Right cardiac atrium (tissue), 5 donors: ENCODE results near the gene C1QTNF3. TPM values are rescaled to one million over a fixed set of nuclear protein-coding genes. Genes with fewer than 3 reads are reported as not detected.
"Not testable (repeated sequence)": the region's sequence is repeated elsewhere in the genome, so short reads cannot be mapped to it uniquely, and the experiment has no call there.

Source experiments
- ATAC-seq, 2 donors: fragments of 200-7000 bp; cut with Tn5 transposase; one replicate each; pipeline versions ENCODE4 v1.8.0 to v1.9.1; 2020; ENCODE audit warnings: moderate library complexity in 2 of 2, mild to moderate bottlenecking in 1 of 2
- DNase-seq, 3 donors: peaks; one replicate each; pipeline ENCODE4 v3.0.0-alpha.2; 2020
- H3K27ac ChIP-seq: one replicate; pipeline ENCODE4 v1.5.1; 2013; ENCODE audit warnings: mild to moderate bottlenecking, low read length, control low read depth, moderate library complexity
- H3K27me3 ChIP-seq: one replicate; pipeline ENCODE4 v1.6.1; 2013; ENCODE audit not compliant: control insufficient read depth, insufficient read depth
- H3K4me1 ChIP-seq: one replicate; pipeline ENCODE4 v1.6.1; 2013; ENCODE audit warnings: low read length; ENCODE audit not compliant: control insufficient read depth, insufficient read depth
- H3K4me3 ChIP-seq: one replicate; pipeline ENCODE4 v1.5.1; 2013; ENCODE audit warnings: low read length, control low read depth
- H3K9me3 ChIP-seq: one replicate; pipeline ENCODE4 v1.6.1; 2013; ENCODE audit warnings: low read length; ENCODE audit not compliant: control insufficient read depth
- WGBS: extraction: QIAGEN DNeasy Blood & Tissue Kit; methylation state at CpG from one replicate; pipeline ENCODE4 v1.1.7; 2013; 5-methylcytosine and 5-hydroxymethylcytosine counted together
- intact Hi-C, 4 donors: fragments of 100-400 bp; cut with DNase I; formaldehyde crosslinking; loops; one replicate each; pipeline versions ENCODE4 v1.11.0 to v1.14.0; 2022 to 2023
- polyA plus RNA-seq: library from polyadenylated mRNA; stranded (reverse); fragments of 200-250 nt; gene quantifications from one replicate; pipeline ENCODE4 v1.2.3, GENCODE V29; 2013
- total RNA-seq, 4 donors: library from RNA; stranded (reverse); fragmentation: NEBNext Ultra II Directional; extraction: Animal tissue kit (Norgen Biotek cat#: 25700); gene quantifications; one replicate each; pipeline ENCODE4 v1.2.1, GENCODE V29; 2021
- donor health status: healthy with polysubstance abuse.
- donor health status: DM: no; HTN: yes; CAD: no.
- donor health status: DM: no; HTN: no; CAD: no.
- donor health status: DM: no; HTN: yes; CAD: no; lungs with severe emphysema.
- donor health status: DM: yes; HTN: yes; CAD: no.

C1QTNF3 gene
- total and polyA plus RNA-seq, 5 donors: 1.5 to 4.3 (median 2.5) TPM

DNA sequence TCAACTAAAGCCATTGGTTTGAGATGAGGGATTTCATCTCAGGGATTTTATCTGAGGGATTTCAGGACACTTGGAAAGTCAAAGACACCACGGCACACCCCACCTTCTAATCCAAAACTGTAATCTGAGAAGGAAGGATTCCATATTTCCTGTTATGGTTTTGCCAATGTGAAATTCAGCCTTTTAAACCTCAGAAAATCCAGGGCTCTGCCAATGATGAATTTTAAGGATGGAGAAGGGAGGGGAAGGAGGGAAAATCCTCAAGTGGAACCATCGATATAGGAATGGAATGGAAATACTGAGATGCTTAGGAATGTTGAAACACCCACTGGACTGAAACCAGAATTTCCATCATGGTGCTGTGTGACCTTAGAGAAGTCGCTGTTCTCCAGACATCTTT is 5.3 kb downstream of the C1QTNF3 start:
- Histone ChIP-seq H3K27me3 (no peaks in the 10 kb centered on the region), H3K9me3 (no peaks in the 10 kb centered on the region), H3K4me1 (peaks cover 1% of the 10 kb centered on the region), H3K27ac (no peak overlapping the region), H3K4me3 (no peak overlapping the region)
- no peak for DNase-seq
- no peak for ATAC-seq
- intact Hi-C loops: no loop called here
- 73% methylated on average over 3 of the region's 3 CpGs for WGBS

DNA sequence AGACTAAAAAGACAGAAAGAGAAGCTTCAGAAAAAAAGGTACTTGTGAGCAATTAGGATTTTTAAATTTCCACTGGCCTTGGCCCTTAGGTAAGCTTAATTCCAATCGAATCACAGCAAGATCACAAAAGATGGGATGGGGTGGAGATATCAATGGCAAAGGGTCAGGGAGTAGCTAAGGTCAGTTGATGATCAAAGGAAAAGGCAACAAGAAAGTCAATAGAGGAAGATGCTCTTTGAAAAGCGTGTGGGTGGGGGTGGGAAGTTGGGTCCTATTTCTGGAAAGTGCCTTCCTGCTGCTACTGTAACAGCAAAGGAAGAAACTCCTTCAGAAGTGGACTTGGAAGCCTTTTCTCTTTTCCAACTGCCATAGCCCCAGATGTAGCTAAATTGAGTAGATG is 7.3 kb downstream of the C1QTNF3 start:
- Histone ChIP-seq H3K4me3 (no peak overlapping the region), H3K27me3 (no peaks in the 10 kb centered on the region), H3K4me1 (no peaks in the 10 kb centered on the region), H3K9me3 (no peaks in the 10 kb centered on the region), H3K27ac (no peak overlapping the region)
- intact Hi-C loops: no loop called here
- ATAC-seq (no peak), DNase-seq (no peak)
- 67% methylated on average over 2 of the region's 2 CpGs for WGBS

DNA sequence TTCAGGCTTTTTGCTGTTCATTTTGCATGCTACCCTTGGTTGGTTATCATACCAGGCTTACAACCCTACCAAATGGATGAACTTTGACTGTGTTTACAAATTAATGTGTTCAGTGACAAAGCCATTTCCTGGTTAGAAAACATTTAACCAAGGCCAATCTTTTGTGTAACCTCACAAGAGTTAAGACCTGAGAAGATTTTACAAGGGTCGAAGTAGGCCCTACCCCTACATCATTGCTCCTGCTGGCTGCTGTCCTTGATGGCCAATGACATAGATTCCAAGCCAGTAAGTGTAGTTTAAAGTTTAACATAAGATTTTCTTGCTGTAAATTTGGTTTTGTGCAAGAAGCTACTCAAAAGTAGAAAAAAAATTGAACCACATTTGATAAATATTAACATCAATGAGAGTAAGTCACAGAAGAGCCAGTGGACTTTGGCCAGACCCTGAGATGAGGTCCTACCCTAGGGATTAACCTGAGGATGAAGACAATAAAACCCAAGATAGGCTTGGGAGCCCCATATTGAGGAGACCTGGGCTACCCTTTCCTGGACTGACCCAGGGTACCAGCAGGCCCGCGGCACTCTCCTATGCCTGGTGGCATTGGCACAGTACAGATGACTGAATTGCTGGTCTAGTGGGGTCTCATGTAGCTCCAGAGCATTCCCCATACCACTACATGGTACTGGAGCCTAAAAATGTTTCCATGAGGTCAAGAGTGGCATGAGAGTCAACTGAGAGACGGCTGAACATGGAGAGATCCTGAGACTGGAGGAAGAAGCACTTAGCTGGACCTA is 8.3 kb downstream of the C1QTNF3 start:
- ATAC-seq (peak in 1 of 2 donors; percentile 33), DNase-seq (no peak)
- intact Hi-C loops: no loop called here
- 97% methylated on average over 4 of the region's 4 CpGs for WGBS
- Histone ChIP-seq H3K27me3 (no peaks in the 10 kb centered on the region), H3K9me3 (no peaks in the 10 kb centered on the region), H3K4me1 (no peaks in the 10 kb centered on the region), H3K4me3 (no peak overlapping the region), H3K27ac (no peak overlapping the region)

DNA sequence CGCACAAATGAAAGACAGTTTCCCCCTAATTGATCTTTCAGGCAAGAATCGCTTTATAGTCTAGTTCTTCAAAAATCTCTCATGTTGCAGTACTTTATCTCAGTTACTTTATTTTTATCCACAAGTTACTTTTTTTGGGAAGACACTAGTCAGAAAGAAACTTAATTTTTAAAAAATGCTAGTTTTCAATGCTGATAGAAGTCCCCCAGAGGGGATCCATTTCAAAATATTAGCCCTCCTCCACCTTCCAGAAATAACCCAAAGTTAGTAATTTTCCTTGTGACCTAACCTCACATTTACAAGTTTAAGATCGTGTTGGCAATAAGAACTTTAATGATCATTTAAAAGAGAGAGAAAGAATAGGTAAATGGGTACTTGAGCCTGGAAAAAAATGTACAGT is 11.0 kb downstream of the C1QTNF3 start:
- H3K27me3 ChIP-seq: no peaks in the 10 kb centered on the region
- H3K9me3 ChIP-seq: no peaks in the 10 kb centered on the region
- WGBS: 81% methylated on average over 3 of the region's 3 CpGs
- ATAC-seq (no peak), DNase-seq (no peak)
- H3K4me1 ChIP-seq: no peaks in the 10 kb centered on the region
- intact Hi-C loops: no loop called here
- H3K27ac ChIP-seq: no peak overlapping the region
- no peak overlapping the region for H3K4me3 ChIP-seq

DNA sequence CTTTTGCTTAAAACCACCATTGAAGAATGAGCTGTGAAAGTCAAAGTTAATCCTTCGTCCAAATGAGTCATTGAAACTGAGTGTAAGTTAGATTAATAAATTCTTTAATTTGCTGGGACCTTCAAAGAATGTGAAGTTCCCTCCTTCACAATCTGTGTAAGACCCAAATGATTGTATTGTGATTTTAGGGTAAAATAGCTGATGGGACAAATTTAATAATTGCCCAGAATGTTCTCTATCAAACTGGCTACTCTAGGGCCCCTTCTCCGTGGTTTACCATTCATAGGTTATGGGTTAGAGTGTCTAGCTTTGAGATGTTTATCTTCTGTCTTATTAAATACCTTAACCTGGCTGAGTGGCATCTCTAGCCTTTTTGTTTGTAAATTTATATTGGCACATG is 11.9 kb downstream of the C1QTNF3 start:
- Histone ChIP-seq H3K27ac (no peak overlapping the region), H3K4me1 (no peaks in the 10 kb centered on the region), H3K9me3 (no peaks in the 10 kb centered on the region), H3K4me3 (no peak overlapping the region), H3K27me3 (no peaks in the 10 kb centered on the region)
- WGBS: 88% methylated on average over 2 of the region's 2 CpGs
- intact Hi-C loops: no loop called here
- no peak for DNase-seq
- ATAC-seq: no peak

DNA sequence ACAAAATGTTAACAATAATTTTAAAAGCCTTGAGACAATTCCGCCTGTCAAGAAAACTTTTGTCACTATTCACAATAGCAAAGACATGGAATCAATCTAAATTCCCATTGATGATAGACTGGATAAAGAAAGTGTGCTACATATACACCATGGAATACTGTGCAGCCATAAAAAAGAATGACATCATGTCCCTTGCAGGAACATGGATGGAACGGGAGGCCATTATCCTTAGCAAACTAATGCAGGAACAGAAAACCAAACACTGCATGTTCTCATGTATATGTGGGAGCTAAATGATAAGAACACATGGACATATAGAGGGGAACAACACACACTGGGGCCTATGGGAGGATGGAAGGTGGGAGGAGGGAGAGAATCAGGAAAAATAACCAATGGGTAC is 12.4 kb downstream of the C1QTNF3 start:
- WGBS: 95% methylated on average over 2 of the region's 2 CpGs
- H3K27me3 ChIP-seq, H3K4me1 ChIP-seq, DNase-seq, H3K9me3 ChIP-seq, H3K27ac ChIP-seq, ATAC-seq, H3K4me3 ChIP-seq, intact Hi-C loops: not testable (repeated sequence)

DNA sequence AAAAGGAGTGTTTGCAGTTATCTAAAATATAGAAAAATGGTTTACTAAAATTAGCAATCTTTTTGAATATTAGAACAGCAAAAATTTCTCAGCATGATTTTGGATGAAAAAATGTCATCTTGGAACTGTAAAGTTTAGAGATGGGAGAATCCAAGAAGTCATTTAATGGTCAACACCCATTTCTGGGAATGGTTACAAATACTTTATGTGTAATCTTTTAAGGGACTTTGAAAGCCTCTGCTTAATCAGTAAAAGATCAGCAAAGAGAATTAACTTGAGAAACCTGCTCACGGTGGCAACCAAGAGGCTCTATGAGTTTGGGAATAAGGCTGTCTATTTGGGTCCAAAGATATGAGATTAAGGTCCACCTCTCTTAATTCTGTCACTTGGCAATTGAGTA is 13.0 kb downstream of the C1QTNF3 start:
- WGBS: 74% methylated on average over 1 of the region's 1 CpG
- Histone ChIP-seq H3K4me1 (no peaks in the 10 kb centered on the region), H3K4me3 (no peak overlapping the region), H3K27ac (no peak overlapping the region), H3K9me3 (no peaks in the 10 kb centered on the region), H3K27me3 (no peaks in the 10 kb centered on the region)
- no peak for DNase-seq
- intact Hi-C loops: no loop called here
- ATAC-seq: no peak

DNA sequence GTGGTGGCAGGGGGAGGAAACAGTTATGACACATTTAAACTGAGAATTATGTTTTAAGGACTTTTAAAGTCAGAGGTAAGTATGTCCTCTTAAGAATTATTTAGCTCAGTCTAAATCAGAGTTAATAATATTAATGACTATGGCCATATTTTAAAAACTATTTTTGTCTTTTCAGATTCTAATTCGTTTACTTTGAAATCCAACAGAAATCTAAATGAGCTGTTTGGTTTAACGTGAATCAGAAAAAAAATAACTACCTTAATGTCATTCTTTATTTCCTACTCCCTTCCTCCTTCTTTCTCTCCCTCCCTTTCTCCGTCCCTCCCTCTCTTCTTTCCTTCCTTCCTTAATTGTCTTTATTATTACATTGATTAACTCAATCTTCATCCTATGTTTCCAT is 14.7 kb downstream of the C1QTNF3 start:
- ATAC-seq (no peak), DNase-seq (no peak)
- Histone ChIP-seq H3K4me1 (no peaks in the 10 kb centered on the region), H3K27ac (no peak overlapping the region), H3K9me3 (no peaks in the 10 kb centered on the region), H3K27me3 (no peaks in the 10 kb centered on the region), H3K4me3 (no peak overlapping the region)
- intact Hi-C loops: no loop called here
- WGBS: 81% methylated on average over 3 of the region's 3 CpGs

DNA sequence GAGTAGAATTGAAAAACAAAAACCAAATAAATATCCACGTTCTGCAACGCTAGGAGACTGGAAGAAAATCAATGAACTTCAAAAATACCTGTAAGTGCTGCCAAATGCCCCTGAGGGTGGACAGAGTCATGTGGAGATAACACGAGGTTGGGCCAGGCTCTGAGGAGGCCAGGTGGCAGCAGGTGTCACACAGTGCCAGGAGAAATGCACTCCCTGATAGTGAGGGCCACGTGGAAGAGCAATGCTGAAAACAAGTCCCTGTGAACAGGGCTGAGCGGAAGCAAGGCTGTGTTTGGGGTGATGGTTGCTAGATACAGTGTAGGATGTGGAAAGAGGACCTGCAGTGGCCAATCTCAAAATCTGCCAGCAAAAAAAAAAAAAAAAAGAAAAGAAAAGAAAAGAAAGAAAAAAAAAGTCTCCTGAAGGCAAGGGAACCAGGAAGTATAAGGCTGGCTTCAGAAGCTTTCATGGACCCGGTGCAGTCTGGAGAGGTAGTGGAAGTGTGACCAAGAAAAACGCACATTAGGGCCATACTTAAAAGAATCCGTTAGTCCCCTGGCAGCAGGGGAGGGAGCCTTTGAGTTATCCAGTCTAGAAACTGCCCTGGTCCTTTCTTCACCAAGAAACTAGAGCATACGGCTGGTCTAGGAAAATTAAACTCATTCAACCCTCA is 16.8 kb downstream of the C1QTNF3 start:
- H3K27ac ChIP-seq: no peak overlapping the region
- 86% methylated on average over 9 of the region's 9 CpGs for WGBS
- H3K4me3 ChIP-seq: no peak overlapping the region
- ATAC-seq (peak in 1 of 2 donors; percentile 24), DNase-seq (no peak)
- intact Hi-C loops: no loop called here
- peaks cover 1% of the 10 kb centered on the region for H3K4me1 ChIP-seq
- H3K27me3 ChIP-seq: no peaks in the 10 kb centered on the region
- no peaks in the 10 kb centered on the region for H3K9me3 ChIP-seq

DNA sequence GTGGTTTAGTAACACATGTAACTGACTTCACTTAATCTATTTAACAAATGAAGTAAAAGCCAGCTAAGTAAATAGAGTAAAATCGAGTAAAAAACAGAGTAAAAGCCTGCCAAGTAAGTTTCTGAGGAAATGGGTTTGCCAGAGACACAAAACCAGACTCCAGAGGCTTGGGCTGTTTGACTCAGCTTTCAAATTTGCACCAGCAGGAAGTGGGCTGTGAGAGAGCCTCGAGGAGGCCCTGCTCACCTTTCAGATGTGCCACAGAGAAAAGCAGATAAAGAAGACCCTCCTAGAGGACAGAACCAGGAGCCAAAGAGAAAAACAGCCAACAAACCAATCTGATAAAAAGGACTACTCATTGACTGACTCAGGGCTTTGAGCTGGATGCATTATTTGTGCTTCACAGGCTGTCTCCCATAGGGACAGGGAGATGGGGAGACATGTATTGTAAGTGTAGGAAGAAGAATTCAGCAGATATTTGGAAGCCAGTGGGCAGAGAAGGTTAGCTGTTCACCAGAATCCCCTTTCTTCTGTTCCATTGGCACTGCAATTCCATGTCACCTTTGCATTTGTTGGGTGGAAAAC is 20.8 kb downstream of the C1QTNF3 start:
- no peaks in the 10 kb centered on the region for H3K27me3 ChIP-seq
- H3K9me3 ChIP-seq: no peaks in the 10 kb centered on the region
- no peak overlapping the region for H3K27ac ChIP-seq
- ATAC-seq: peak in 1 of 2 donors; percentile 36
- no peak for DNase-seq
- peaks cover 1% of the 10 kb centered on the region for H3K4me1 ChIP-seq
- 18% methylated on average over 2 of the region's 2 CpGs for WGBS
- no peak overlapping the region for H3K4me3 ChIP-seq
- intact Hi-C loops: no loop called here

DNA sequence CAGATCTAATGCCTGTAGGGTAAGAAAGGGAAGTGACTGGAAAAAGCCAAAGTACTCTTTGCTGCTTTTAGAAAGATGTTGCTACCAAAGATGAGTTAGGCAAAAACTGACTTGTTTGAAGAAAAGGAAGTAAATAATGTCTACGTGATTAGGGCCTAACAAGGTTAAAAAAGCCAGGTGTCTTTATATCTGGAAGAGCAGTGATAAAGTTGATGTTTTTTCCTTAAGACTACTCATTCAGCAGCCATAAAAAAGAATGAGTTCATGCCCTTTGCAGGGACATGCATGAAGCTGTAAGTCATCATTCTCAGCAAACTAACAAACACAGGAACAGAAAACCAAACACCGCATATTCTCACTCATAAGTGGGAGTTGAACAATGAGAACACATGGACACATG is 21.7 kb downstream of the C1QTNF3 start:
- 76% methylated on average over 2 of the region's 2 CpGs for WGBS
- H3K27me3 ChIP-seq: no peaks in the 10 kb centered on the region
- ATAC-seq (no peak), DNase-seq (no peak)
- H3K27ac ChIP-seq: no peak overlapping the region
- intact Hi-C loops: no loop called here
- H3K4me1 ChIP-seq: peaks cover 1% of the 10 kb centered on the region
- H3K4me3 ChIP-seq: no peak overlapping the region
- H3K9me3 ChIP-seq: no peaks in the 10 kb centered on the region
